Measurements from ENCODE around the gene VTI1A. TPM values are rescaled to one million over a fixed set of nuclear protein-coding genes. Genes with fewer than 3 reads are reported as not detected.

The VTI1A gene
- total RNA-seq, 1 donor from 2014 or later: 26.3 TPM

- Mint-ChIP-seq H3K36me3 (ENCODE audit: unreplicated experiment) (no peaks in the 10 kb centered on the region), H3K27ac (ENCODE audit: unreplicated experiment) (no peak overlapping the region), H3K27me3 (ENCODE audit: unreplicated experiment) (no peaks in the 10 kb centered on the region), H3K4me3 (ENCODE audit: unreplicated experiment) (no peak overlapping the region), H3K4me1 (ENCODE audit: unreplicated experiment) (peaks cover 14% of the 10 kb centered on the region), H3K9me3 (ENCODE audit: unreplicated experiment) (no peaks in the 10 kb centered on the region)
- DNase-seq (ENCODE audit: extremely low spot score, unreplicated experiment): no peak
- no peak for TF ChIP-seq CTCF (IDR thresholded peaks at IDR 0.05)
These were observed 117.3 kb downstream of the VTI1A start for GRCh38 chr10:112564337-112564736.

- Mint-ChIP-seq H3K27ac (ENCODE audit: unreplicated experiment) (no peak overlapping the region), H3K27me3 (ENCODE audit: unreplicated experiment) (no peaks in the 10 kb centered on the region), H3K36me3 (ENCODE audit: unreplicated experiment) (no peaks in the 10 kb centered on the region), H3K9me3 (ENCODE audit: unreplicated experiment) (no peaks in the 10 kb centered on the region), H3K4me3 (ENCODE audit: unreplicated experiment) (no peak overlapping the region), H3K4me1 (ENCODE audit: unreplicated experiment) (peaks cover 14% of the 10 kb centered on the region)
- TF ChIP-seq CTCF (IDR thresholded peaks at IDR 0.05): peak; percentile 83
- DNase-seq (ENCODE audit: extremely low spot score, unreplicated experiment): no peak
These were observed 118.5 kb downstream of the VTI1A start for GRCh38 chr10:112565434-112566053.

GRCh38 chr10:112570585-112570984 is 123.6 kb downstream of the VTI1A start:
- Mint-ChIP-seq H3K27ac (ENCODE audit: unreplicated experiment) (no peak overlapping the region), H3K9me3 (ENCODE audit: unreplicated experiment) (no peaks in the 10 kb centered on the region), H3K4me1 (ENCODE audit: unreplicated experiment) (no peaks in the 10 kb centered on the region)

GRCh38 chr10:112579578-112579977 is 132.6 kb downstream of the VTI1A start:
- no peak for TF ChIP-seq CTCF (IDR thresholded peaks at IDR 0.05)
- Mint-ChIP-seq H3K4me3 (ENCODE audit: unreplicated experiment) (no peak overlapping the region), H3K27ac (ENCODE audit: unreplicated experiment) (no peak overlapping the region)

More at GRCh38 chr10:112570585-112570984, 123.6 kb downstream of the VTI1A start:
- Mint-ChIP-seq H3K27me3 (ENCODE audit: unreplicated experiment) (no peaks in the 10 kb centered on the region), H3K36me3 (ENCODE audit: unreplicated experiment) (no peaks in the 10 kb centered on the region), H3K4me3 (ENCODE audit: unreplicated experiment) (no peak overlapping the region)
- no peak for TF ChIP-seq CTCF (IDR thresholded peaks at IDR 0.05)
- DNase-seq (ENCODE audit: extremely low spot score, unreplicated experiment): no peak

GRCh38 chr10:112580267-112580666 is 133.3 kb downstream of the VTI1A start:
- Mint-ChIP-seq H3K36me3 (ENCODE audit: unreplicated experiment) (peaks cover 3% of the 10 kb centered on the region), H3K4me1 (ENCODE audit: unreplicated experiment) (peaks cover 11% of the 10 kb centered on the region), H3K27me3 (ENCODE audit: unreplicated experiment) (no peaks in the 10 kb centered on the region), H3K27ac (ENCODE audit: unreplicated experiment) (no peak overlapping the region), H3K9me3 (ENCODE audit: unreplicated experiment) (no peaks in the 10 kb centered on the region), H3K4me3 (ENCODE audit: unreplicated experiment) (no peak overlapping the region)
- no peak for DNase-seq (ENCODE audit: extremely low spot score, unreplicated experiment)
- no peak for TF ChIP-seq CTCF (IDR thresholded peaks at IDR 0.05)

More at GRCh38 chr10:112579578-112579977, 132.6 kb downstream of the VTI1A start:
- Mint-ChIP-seq H3K4me1 (ENCODE audit: unreplicated experiment) (peaks cover 4% of the 10 kb centered on the region), H3K36me3 (ENCODE audit: unreplicated experiment) (peaks cover 3% of the 10 kb centered on the region), H3K27me3 (ENCODE audit: unreplicated experiment) (no peaks in the 10 kb centered on the region), H3K9me3 (ENCODE audit: unreplicated experiment) (no peaks in the 10 kb centered on the region)
- DNase-seq (ENCODE audit: extremely low spot score, unreplicated experiment): no peak

Data from osteocyte (in vitro differentiated cells).